Psoas muscle (tissue), 8 donors: ENCODE results near the gene TLN1. TPM values are rescaled to one million over a fixed set of nuclear protein-coding genes. Genes with fewer than 3 reads are reported as not detected.

Experiments used
- ATAC-seq, 4 donors: fragments of 200-7000 bp; cut with Tn5 transposase; one replicate each; pipeline ENCODE4 v1.9.1; 2020; ENCODE audit warnings: moderate library complexity in 3 of 4, mild to moderate bottlenecking in 2 of 4
- DNase-seq, 2 donors: peaks; one replicate each; pipeline ENCODE4 v3.0.0-alpha.2; 2020
- H3K27ac ChIP-seq: fragments of 200-600 bp; one replicate; pipeline ENCODE4 v1.8.0; 2022
- H3K27me3 ChIP-seq, 3 donors: fragments of 200-600 bp in 1 of 3; one replicate each; pipeline versions ENCODE4 v1.6.1 to v1.8.0; 2013 to 2022; ENCODE audit warnings: low read length in 2 of 3, mild to moderate bottlenecking in 2 of 3, moderate library complexity in 1 of 3; ENCODE audit not compliant: insufficient read depth in 3 of 3
- H3K36me3 ChIP-seq, 2 donors: fragments of 200-600 bp in 1 of 2; one replicate each; pipeline versions ENCODE4 v1.6.1 to v1.8.0; 2013 to 2022; ENCODE audit warnings: low read depth in 1 of 2, mild to moderate bottlenecking in 1 of 2, moderate library complexity in 1 of 2; ENCODE audit not compliant: insufficient read depth in 1 of 2
- H3K4me1 ChIP-seq: fragments of 200-600 bp; one replicate; pipeline ENCODE4 v1.8.0; 2022
- H3K4me3 ChIP-seq: fragments of 200-600 bp; one replicate; pipeline ENCODE4 v1.8.0; 2022; ENCODE audit warnings: mild to moderate bottlenecking
- H3K9me3 ChIP-seq: fragments of 200-600 bp; one replicate; pipeline ENCODE4 v1.8.0; 2022
- WGBS, 3 donors: extraction: QIAGEN DNeasy Blood & Tissue Kit; methylation state at CpG; one replicate each; pipeline versions ENCODE4 v1.1.6 to v1.1.7; 2013; 5-methylcytosine and 5-hydroxymethylcytosine counted together
- intact Hi-C, 2 donors: fragments of 100-400 bp; cut with DNase I; formaldehyde crosslinking; loops; one replicate each; pipeline versions ENCODE4 v1.11.0 to v1.14.2; 2022
- polyA plus RNA-seq, 3 donors: library from polyadenylated mRNA; stranded (reverse); fragments of 200-250 nt; gene quantifications; one replicate each; pipeline ENCODE4 v1.2.3, GENCODE V29; 2013
- total RNA-seq, 4 donors: library from RNA; stranded (reverse); fragmentation: NEBNext Ultra II Directional in 2 of 4; extraction: Animal tissue kit (Norgen Biotek cat#: 25700) in 2 of 4; gene quantifications; one replicate each; pipeline versions ENCODE4 v1.2.1 to v1.2.4, GENCODE V29; 2021 to 2023
- TF ChIP-seq, protein P1 (sequence below): fragments of 200-600 bp; IDR thresholded peaks from one replicate; pipeline ENCODE4 v1.8.0; 2022; ENCODE audit warnings: antibody characterized with exemption
- donor health status: healthy with polysubstance abuse.
- donor health status: DM: no; HTN: no; CAD: no; lungs with moderate emphysema.
- donor health status: Bipolar disorder and iron deficiency.
- donor health status: healthy.
- donor health status: DM: yes; HTN: yes; CAD: no.
- donor health status: DM: no; HTN: no; CAD: no.
- donor health status: DM: no; HTN: no; CAD: no.
- donor health status: DM: yes; HTN: yes; CAD: no.

Gene TLN1
- total and polyA plus RNA-seq, 7 donors, result 88.2 to 320 (median 150) TPM

DNA sequence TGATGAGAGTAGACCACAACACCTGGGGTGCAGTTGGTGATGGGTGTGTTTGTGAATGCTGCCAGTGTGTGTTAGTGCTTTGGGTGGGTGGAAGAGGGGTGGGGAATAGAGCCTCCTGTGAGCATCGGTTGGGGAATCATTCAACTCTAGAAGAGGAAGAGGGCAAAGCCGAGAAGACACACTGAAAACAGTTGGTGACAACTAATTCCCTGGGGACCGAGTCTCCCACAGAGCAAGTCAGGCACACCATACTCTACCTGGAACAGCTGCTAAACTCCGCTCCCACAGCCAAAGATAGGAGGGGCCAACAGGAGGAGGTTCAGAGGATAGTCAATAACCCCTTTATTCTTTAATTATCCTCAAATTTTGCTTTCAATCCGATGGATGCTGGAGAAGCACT, 65.4 kb downstream of the TLN1 start:
- Histone ChIP-seq H3K9me3 (no peaks in the 10 kb centered on the region), H3K36me3 (no peaks in the 10 kb centered on the region), H3K27ac (no peak overlapping the region), H3K4me3 (no peak overlapping the region), H3K4me1 (peaks cover 8% of the 10 kb centered on the region), H3K27me3 (no peaks in the 10 kb centered on the region)
- WGBS, 3 donors, result 87 to 95% (median 90%) methylated on average over 5 of the region's 5 CpGs
- TF ChIP-seq, protein P1, sequence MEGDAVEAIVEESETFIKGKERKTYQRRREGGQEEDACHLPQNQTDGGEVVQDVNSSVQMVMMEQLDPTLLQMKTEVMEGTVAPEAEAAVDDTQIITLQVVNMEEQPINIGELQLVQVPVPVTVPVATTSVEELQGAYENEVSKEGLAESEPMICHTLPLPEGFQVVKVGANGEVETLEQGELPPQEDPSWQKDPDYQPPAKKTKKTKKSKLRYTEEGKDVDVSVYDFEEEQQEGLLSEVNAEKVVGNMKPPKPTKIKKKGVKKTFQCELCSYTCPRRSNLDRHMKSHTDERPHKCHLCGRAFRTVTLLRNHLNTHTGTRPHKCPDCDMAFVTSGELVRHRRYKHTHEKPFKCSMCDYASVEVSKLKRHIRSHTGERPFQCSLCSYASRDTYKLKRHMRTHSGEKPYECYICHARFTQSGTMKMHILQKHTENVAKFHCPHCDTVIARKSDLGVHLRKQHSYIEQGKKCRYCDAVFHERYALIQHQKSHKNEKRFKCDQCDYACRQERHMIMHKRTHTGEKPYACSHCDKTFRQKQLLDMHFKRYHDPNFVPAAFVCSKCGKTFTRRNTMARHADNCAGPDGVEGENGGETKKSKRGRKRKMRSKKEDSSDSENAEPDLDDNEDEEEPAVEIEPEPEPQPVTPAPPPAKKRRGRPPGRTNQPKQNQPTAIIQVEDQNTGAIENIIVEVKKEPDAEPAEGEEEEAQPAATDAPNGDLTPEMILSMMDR, result no peak
- no peak for ATAC-seq
- intact Hi-C loops, result no loop called here
- no peak for DNase-seq

DNA sequence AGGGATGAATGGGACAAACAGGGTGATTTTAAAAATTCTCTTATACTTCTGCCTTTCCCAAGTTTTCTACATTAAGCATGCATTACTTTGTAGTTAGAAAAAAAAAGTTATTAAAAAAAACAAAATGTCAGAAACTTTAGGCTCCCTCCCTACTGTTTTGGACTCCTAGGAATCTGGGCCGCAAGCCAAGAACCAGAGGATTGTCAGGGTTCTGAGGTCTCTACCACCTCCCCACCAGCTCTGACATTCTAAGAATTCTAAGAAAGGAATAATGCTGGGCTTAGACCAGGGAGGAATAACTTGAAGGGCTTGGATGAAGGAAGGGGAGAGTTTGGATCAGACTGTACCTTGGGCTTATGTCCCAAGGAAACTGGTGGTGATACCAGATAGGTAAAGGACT, 66.0 kb downstream of the TLN1 start:
- intact Hi-C loops, result no loop called here
- no peak overlapping the region for H3K4me3 ChIP-seq
- H3K27me3 ChIP-seq, result no peaks in the 10 kb centered on the region
- no peak for DNase-seq
- TF ChIP-seq, protein P1, result no peak
- H3K36me3 ChIP-seq, result peaks cover 0 to 4% of the 10 kb centered on the region in 2 donors
- WGBS, 3 donors, result 57 to 81% (median 76%) methylated on average over 1 of the region's 1 CpG
- ATAC-seq, result no peak
- H3K27ac ChIP-seq, result no peak overlapping the region
- no peaks in the 10 kb centered on the region for H3K9me3 ChIP-seq
- H3K4me1 ChIP-seq, result peaks cover 11% of the 10 kb centered on the region

DNA sequence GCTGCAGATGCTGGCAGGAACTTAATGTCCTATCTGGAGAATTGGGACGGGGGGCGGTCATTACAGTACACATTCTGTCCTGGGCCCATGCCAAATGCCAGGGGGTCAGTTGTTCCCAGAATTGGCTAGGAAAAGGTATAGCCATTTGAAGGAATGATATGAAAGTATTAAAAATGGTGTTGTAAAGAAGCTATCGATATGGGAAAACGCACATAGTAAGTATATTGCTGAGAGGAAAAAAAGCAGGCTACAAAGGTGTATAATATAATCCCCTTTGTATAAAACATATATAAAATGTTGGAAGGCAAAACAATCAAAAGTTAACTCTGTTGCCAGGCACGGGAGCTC, 66.5 kb downstream of the TLN1 start:
- peaks cover 0 to 10% of the 10 kb centered on the region in 2 donors for H3K36me3 ChIP-seq
- H3K27ac ChIP-seq, result peak overlapping the region; percentile 61
- peak overlapping the region; percentile 67 for H3K4me3 ChIP-seq
- H3K27me3 ChIP-seq, result no peaks in the 10 kb centered on the region
- 29 to 33% (median 31%) methylated on average over 5 of the region's 5 CpGs for WGBS, 3 donors
- TF ChIP-seq, protein P1, result no peak
- ATAC-seq (no peak), DNase-seq (no peak)
- H3K4me1 ChIP-seq, result peaks cover 17% of the 10 kb centered on the region
- intact Hi-C loops, result no loop called here
- H3K9me3 ChIP-seq, result no peaks in the 10 kb centered on the region

DNA sequence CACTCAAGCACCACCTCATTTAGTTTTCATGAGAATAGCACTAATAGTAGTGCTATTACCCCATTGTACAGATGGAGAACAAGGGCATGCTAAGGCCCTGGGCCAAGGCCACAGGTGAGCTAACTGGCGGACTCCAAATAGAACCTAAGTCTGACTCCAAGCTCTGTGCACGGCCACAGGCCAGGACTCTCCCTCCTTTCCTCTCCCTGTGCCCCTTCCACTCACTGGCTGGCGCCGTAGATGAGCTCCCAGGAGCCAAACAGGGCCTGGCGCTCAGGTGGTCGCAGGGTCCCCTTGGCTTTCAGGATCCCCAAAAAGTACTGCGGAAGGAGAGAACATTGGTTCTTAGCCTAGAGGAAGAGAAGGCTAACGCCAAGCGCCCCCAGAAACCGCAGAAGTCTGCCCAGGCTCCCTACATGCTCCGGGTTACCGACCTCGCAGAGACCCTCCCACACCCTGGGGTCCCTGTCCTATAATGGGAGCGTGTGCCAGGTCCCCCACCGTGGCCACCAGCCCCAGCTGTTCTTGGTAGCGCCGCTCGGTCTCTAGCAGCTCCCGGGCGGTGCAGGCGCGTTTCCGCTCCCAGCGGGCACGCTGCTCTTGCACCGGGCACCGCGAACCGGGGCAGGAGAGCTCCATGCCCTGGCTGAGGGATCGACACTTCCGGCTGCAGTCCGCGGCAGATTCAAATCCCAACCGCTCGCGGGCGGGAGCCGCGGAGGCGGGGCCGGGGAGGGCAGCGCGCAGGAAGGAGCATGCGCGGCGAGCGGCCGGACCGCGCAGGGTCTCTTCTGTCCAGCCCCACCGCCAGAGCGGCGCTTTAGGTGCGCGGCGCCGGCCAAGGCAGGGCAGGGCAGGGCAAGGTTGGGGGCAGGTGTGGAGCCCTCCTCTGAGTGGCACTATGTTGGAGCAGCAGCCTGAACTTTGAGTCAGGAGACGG, 67.2 kb downstream of the TLN1 start, which contains the start of gene ARHGEF39:
TSS of gene ARHGEF39 (minus strand) at position 665 of the 940 bp plus-strand sequence. CDS start at position 639, 26 bp downstream.
- Histone ChIP-seq H3K27ac (peak within 1 kb of the TSS; percentile 61), H3K9me3 (no peaks in the 10 kb centered on the region), H3K36me3 (peaks cover 0 to 16% of the 10 kb centered on the region in 2 donors), H3K4me1 (peaks cover 24% of the 10 kb centered on the region), H3K27me3 (no peaks in the 10 kb centered on the region), H3K4me3 (peak within 1 kb of the TSS; percentile 67)
- intact Hi-C loops, result loop anchor here (5.0 kb wide), 1 partner anchor 32 kb away; no protein-coding TSS in a partner anchor
- 3 to 8% (median 5%) methylated on average over 51 to 58 of the region's 58 CpGs for WGBS, 3 donors
- TF ChIP-seq, protein P1, result no peak
- peak; percentile 82 to 88 (median 86) for ATAC-seq
- peak; percentile 85 to 89 for DNase-seq
